GM18870 (cell line): ENCODE data around the gene TCAP.
"Not testable (repeated sequence)": the region's sequence is repeated elsewhere in the genome, so short reads cannot be mapped to it uniquely, and the experiment has no call there.

Experiments
- ATAC-seq: cut with Tn5 transposase; IDR thresholded peaks from one replicate; pipeline ENCODE4 v1.9.1; 2021; ENCODE audit warnings: moderate library complexity; ENCODE audit not compliant: unreplicated experiment

TCAP gene

DNA sequence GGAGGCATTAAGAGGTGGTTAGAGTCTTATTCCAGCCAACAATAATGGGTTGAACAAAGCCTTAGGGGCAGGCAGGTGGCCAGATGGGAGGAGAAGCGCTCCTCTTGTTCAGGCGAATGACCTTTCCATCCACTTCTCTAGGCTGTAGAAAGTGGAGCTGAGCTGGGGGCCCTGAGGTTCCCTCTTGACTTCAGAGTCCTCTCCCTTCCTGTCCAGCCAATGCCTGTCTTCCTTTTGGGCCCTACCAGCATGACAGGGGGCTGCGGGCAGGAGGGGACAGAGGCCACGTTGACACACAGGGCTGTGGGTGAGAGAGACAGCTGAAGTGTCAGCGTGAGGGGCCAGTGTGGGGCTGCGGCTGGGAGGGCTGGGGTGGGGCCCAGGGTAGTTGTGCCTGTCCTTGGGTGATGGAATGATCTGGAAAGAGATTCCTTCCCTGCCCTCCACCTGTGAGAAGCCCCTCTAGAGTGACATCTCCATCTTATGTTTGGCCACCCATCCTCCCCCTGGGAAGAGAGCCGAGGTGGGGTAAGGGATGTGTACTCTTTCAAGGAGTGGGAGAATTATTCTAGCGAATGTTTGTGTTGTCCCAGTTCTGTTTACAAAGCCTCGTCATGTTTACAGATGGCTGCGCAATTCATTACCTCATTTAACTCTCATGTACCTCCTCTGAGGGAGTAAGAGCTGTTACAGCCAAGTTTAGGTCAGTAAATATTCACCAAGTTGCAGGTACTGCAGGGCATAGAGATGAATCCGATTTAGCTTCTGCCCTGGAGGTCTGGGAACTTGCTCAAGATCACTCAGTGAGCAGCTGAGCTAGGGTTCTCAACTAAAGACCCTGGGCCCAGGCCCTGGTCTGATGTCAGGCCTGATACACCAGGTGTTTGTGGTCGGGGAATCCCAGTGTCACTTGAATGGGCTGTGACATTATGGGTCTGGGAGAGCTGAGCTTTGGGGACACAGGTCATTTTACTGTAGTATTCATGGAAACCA, 38.0 kb downstream of the TCAP start:
- no peak for ATAC-seq

DNA sequence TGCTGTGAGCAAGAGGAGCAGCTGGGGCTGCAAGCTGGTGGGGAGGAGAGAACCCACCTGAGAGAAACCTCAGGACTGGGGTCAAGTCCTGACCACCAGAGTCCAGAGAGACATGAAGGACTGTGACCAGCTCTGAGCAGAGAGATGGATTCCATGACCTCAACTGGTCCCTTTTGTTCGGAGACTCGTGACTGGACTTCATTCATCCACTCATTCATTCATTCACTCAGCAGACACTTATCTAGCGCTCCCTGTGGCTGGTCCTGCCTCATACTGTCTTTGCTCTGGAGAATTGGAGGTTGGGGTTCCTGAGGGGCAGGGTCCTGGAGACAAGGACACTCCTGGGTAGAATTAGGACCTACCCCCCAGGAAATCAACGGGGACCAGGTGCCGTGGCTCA, 38.8 kb downstream of the TCAP start:
- ATAC-seq = no peak

GRCh38 chr17:39704821-39705551, 39.8 kb downstream of the TCAP start:
- no peak for ATAC-seq

GRCh38 chr17:39705786-39706348, 40.7 kb downstream of the TCAP start:
- ATAC-seq = no peak

GRCh38 chr17:39706383-39706782, 41.2 kb downstream of the TCAP start:
- no peak for ATAC-seq

DNA sequence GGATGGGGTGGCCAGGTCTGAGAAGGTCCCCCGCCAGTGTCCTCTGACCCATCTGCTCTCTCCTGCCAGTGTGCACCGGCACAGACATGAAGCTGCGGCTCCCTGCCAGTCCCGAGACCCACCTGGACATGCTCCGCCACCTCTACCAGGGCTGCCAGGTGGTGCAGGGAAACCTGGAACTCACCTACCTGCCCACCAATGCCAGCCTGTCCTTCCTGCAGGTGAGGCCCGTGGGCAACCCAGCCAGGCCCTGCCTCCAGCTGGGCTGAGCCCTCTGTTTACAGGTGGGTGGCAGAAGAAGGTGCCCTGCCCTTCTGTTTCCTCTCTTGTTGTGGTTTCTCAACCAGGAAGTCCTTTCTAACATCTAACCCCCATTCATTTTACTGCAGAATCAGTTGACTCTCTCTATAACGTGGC, 41.8 kb downstream of the TCAP start:
- ATAC-seq = no peak

GRCh38 chr17:39709319-39709997, 44.3 kb downstream of the TCAP start:
- no peak for ATAC-seq

DNA sequence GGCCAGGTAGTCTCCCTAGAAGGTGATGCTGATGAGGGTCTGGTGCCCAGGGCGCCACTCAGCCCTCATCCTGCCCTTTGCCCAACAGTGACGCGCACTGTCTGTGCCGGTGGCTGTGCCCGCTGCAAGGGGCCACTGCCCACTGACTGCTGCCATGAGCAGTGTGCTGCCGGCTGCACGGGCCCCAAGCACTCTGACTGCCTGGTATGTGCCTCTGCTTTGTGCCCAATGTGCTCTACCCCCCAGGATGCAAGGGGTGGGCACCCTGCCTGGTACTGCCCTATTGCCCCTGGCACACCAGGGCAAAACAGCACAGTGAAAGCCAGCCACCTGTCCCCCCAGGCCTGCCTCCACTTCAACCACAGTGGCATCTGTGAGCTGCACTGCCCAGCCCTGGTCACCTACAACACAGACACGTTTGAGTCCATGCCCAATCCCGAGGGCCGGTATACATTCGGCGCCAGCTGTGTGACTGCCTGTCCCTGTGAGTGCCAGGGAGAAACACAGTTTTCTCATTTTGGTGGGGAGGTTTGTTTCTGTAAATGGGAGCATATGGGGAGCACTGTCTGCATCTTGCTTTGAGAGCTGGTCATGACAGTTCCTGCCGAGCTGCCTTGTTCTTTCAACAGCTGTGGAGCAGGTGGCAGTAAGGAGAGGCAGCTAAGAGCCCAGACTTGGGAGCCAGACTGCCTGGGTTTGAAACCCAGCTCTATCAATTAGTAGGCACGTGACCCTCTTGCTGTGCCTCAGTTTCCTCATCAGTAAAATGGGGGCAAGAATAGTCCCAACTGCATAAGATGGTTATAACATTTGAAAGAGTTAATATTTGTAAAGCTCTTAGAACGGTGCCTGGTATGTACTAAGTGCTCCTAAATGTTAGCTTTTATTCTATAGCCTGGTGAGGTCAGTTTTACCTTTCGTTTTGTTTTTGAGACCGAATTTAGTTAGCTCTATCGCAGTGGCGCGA, 45.1 kb downstream of the TCAP start:
- ATAC-seq = no peak

- ATAC-seq = not testable (repeated sequence)
These were observed 45.9 kb downstream of the TCAP start for GRCh38 chr17:39711071-39711470.

GRCh38 chr17:39711851-39712250, 46.7 kb downstream of the TCAP start:
- ATAC-seq = no peak

GRCh38 chr17:39714234-39714633, 49.1 kb downstream of the TCAP start:
- ATAC-seq = no peak

- ATAC-seq = no peak
These were observed 50.4 kb downstream of the TCAP start for GRCh38 chr17:39715375-39716072.
